Cardiac muscle cell (in vitro differentiated cells and primary cell): Measurements from ENCODE around the gene WASHC3. TPM values are rescaled to one million over a fixed set of nuclear protein-coding genes. Genes with fewer than 3 reads are reported as not detected.

ENCODE experiments used
- DNase-seq, 2 donors: peaks; one replicate each; pipeline versions ENCODE4 v3.0.0 to v3.0.0-alpha.2; 2010 to 2017; ENCODE audit warnings: low read depth in 1 of 2, low spot score in 1 of 2
- H3K27ac ChIP-seq: fragments of 200-600 bp; sonication (generic); 2 replicates; pipeline ENCODE4 v1.5.1; 2016
- H3K27me3 ChIP-seq: fragments of 200-600 bp; sonication (generic); 2 replicates; pipeline ENCODE4 v1.6.0; 2016; ENCODE audit warnings: control low read depth
- H3K36me3 ChIP-seq: fragments of 200-600 bp; sonication (generic); 2 replicates; pipeline ENCODE4 v1.5.1; 2016; ENCODE audit warnings: control low read depth
- H3K4me1 ChIP-seq: fragments of 200-600 bp; sonication (generic); 2 replicates; pipeline ENCODE4 v1.8.1; 2017; ENCODE audit warnings: low read depth, mild to moderate bottlenecking, mixed run types
- H3K4me3 ChIP-seq: fragments of 200-600 bp; sonication (generic); 2 replicates; pipeline ENCODE4 v1.5.1; 2016; ENCODE audit warnings: mild to moderate bottlenecking
- H3K9me3 ChIP-seq: fragments of 200-600 bp; sonication (generic); 2 replicates; pipeline ENCODE4 v1.5.1; 2017; ENCODE audit warnings: low read depth, mild to moderate bottlenecking, control low read depth
- polyA plus RNA-seq: library from polyadenylated mRNA; unstranded; fragments of >200 nt; fragmentation: Nextera tagmentation; extraction: Ambion mirVana; gene quantifications from 2 replicates; pipeline ENCODE4 v1.2.1, GENCODE V29; 2016
- total RNA-seq: library from RNA; depleted of rRNA; stranded (reverse); fragments of >200 nt; gene quantifications from 2 replicates; pipeline ENCODE4 v1.2.3, GENCODE V29; 2016
- TF ChIP-seq, protein P1 (sequence below): IDR thresholded peaks from 2 replicates; pipeline ENCODE4 v1.5.1; 2012; ENCODE audit warnings: low read depth, mild to moderate bottlenecking, low read length

WASHC3 gene
- total and polyA plus RNA-seq, 2 experiments from 2014 or later: 40.0 to 89.2 TPM

GRCh38 chr12:101967506-101967905 is 94.3 kb downstream of the WASHC3 start:
- DNase-seq: no peak
- Histone ChIP-seq H3K4me3 (no peak overlapping the region), H3K27me3 (no peaks in the 10 kb centered on the region), H3K27ac (no peak overlapping the region), H3K4me1 (no peaks in the 10 kb centered on the region), H3K9me3 (no peaks in the 10 kb centered on the region), H3K36me3 (no peaks in the 10 kb centered on the region)
- TF ChIP-seq, protein P1, sequence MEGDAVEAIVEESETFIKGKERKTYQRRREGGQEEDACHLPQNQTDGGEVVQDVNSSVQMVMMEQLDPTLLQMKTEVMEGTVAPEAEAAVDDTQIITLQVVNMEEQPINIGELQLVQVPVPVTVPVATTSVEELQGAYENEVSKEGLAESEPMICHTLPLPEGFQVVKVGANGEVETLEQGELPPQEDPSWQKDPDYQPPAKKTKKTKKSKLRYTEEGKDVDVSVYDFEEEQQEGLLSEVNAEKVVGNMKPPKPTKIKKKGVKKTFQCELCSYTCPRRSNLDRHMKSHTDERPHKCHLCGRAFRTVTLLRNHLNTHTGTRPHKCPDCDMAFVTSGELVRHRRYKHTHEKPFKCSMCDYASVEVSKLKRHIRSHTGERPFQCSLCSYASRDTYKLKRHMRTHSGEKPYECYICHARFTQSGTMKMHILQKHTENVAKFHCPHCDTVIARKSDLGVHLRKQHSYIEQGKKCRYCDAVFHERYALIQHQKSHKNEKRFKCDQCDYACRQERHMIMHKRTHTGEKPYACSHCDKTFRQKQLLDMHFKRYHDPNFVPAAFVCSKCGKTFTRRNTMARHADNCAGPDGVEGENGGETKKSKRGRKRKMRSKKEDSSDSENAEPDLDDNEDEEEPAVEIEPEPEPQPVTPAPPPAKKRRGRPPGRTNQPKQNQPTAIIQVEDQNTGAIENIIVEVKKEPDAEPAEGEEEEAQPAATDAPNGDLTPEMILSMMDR: no peak

GRCh38 chr12:101966496-101966895 is 95.3 kb downstream of the WASHC3 start:
- Histone ChIP-seq H3K4me3 (no peak overlapping the region), H3K36me3 (no peaks in the 10 kb centered on the region), H3K9me3 (no peaks in the 10 kb centered on the region), H3K27ac (no peak overlapping the region), H3K27me3 (no peaks in the 10 kb centered on the region), H3K4me1 (no peaks in the 10 kb centered on the region)
- no peak for DNase-seq
- TF ChIP-seq, protein P1: no peak

DNA sequence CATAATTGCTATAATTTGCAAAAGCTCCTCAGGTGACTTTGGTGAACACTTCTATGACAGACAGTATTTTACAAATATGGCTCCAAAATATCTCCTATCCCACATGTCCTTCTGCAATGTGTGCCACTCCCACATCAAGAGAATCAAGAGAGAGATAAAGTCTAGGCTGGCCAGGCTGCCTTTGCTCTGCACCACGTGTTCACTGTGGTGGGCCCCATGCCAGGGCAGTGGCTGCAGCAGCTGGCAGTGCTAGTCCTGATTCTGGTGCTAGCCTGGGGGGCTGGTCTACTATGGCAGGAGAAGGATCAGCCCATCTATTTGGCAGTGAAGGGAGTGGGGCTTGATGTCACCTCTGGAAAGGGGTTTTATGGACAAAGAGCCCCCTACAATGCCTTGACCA is 98.1 kb downstream of the WASHC3 start:
- DNase-seq: peak in 1 of 2 donors; percentile 22
- Histone ChIP-seq H3K27me3 (no peaks in the 10 kb centered on the region), H3K4me3 (no peak overlapping the region), H3K36me3 (no peaks in the 10 kb centered on the region), H3K27ac (no peak overlapping the region), H3K4me1 (no peaks in the 10 kb centered on the region), H3K9me3 (no peaks in the 10 kb centered on the region)
- TF ChIP-seq, protein P1: no peak

Other genes starting within 250 kb of the WASHC3 start
- gene GNPTAB, start 231.0 kb downstream of the WASHC3 start, total RNA-seq: 4.7 and 6.2 TPM in 2 replicates
- 4.0 and 8.6 TPM in 2 replicates for gene GNPTAB, start 231.0 kb downstream of the WASHC3 start, polyA plus RNA-seq
- gene DRAM1, start 184.4 kb downstream of the WASHC3 start, total RNA-seq: 0.04 and 0.06 TPM in 2 replicates
- gene DRAM1, start 184.4 kb downstream of the WASHC3 start, polyA plus RNA-seq: 0.16 and 0.56 TPM in 2 replicates
- gene NUP37, start 58.1 kb upstream of the WASHC3 start, total RNA-seq: 46.4 and 49.0 TPM in 2 replicates
- gene NUP37, start 58.1 kb upstream of the WASHC3 start, polyA plus RNA-seq: 45.5 and 58.8 TPM in 2 replicates
- 2.6 and 7.7 TPM in 2 replicates for gene PARPBP, start 58.2 kb upstream of the WASHC3 start, total RNA-seq
- gene PARPBP, start 58.2 kb upstream of the WASHC3 start, polyA plus RNA-seq: 8.2 and 12.1 TPM in 2 replicates
- not detected in 2 replicates for gene PMCH, start 135.8 kb upstream of the WASHC3 start, total RNA-seq
- not detected in 2 replicates for gene PMCH, start 135.8 kb upstream of the WASHC3 start, polyA plus RNA-seq